ENCODE results near the gene COQ8A. TPM values are rescaled to one million over a fixed set of nuclear protein-coding genes. Genes with fewer than 3 reads are reported as not detected.

COQ8A gene
- total RNA-seq, 4 donors from 2014 or later: 73.1 to 118 (median 80.9) TPM

- Histone ChIP-seq H3K4me1 (no peaks in the 10 kb centered on the region), H3K27ac (replicated peaks in 1 of 4) (no peak overlapping the region), H3K4me3 (no peak overlapping the region), H3K9me3 (no peaks in the 10 kb centered on the region), H3K36me3 (peaks cover 21 to 68% (median 45%) of the 10 kb centered on the region in 4 donors), H3K27me3 (no peaks in the 10 kb centered on the region)
- TF ChIP-seq EP300 (IDR thresholded peaks at IDR 0.05): no peak
- TF ChIP-seq POLR2AphosphoS5 (IDR thresholded peaks at IDR 0.05): no peak
- TF ChIP-seq POLR2A (IDR thresholded peaks at IDR 0.05; ENCODE audit: low read depth): no peak
- no peak for DNase-seq (ENCODE audit: extremely low spot score)
- 87% methylated on average over 3 of the region's 3 CpGs for WGBS
- intact Hi-C loops (cut with DNase I): no loop called here
Observed at GRCh38 chr1:227032396-227032795, 92.3 kb downstream of the COQ8A start.

- no peak overlapping the region for H3K4me3 ChIP-seq
- no peak for DNase-seq (ENCODE audit: extremely low spot score)
- no peaks in the 10 kb centered on the region for H3K27me3 ChIP-seq
- intact Hi-C loops (cut with DNase I): no loop called here
- H3K4me1 ChIP-seq: no peaks in the 10 kb centered on the region
- H3K9me3 ChIP-seq: no peaks in the 10 kb centered on the region
- peaks cover 13 to 63% (median 40%) of the 10 kb centered on the region in 4 donors for H3K36me3 ChIP-seq
- H3K27ac ChIP-seq (replicated peaks in 1 of 4): no peak overlapping the region
- WGBS: 84% methylated on average over 2 of the region's 2 CpGs
- TF ChIP-seq CTCF (IDR thresholded peaks at IDR 0.05) (no peak), EP300 (IDR thresholded peaks at IDR 0.05) (no peak), POLR2A (IDR thresholded peaks at IDR 0.05; ENCODE audit: low read depth) (no peak), POLR2AphosphoS5 (IDR thresholded peaks at IDR 0.05) (no peak)
Observed at GRCh38 chr1:227033880-227034279, 93.8 kb downstream of the COQ8A start.

DNA sequence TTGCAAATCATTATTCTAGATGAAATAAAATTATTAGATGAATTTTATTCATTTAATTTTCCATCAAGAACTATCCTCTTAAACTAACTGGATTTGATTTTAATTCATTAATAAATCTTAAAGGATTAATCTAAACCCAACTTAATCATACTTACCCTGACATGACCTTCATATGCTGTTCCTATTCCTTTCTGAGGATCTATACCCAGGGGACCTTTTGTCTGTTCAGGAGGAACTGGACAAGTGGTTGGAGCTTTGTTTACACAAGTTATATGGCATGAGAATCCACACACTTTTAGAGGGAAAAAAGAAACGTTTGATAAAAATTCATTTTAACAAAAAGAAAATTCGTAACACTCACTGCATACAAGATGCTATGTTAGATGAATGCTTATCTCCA, 95.2 kb downstream of the COQ8A start:
- H3K4me1 ChIP-seq: no peaks in the 10 kb centered on the region
- H3K27ac ChIP-seq (replicated peaks in 1 of 4): no peak overlapping the region
- H3K36me3 ChIP-seq: peaks cover 8 to 61% (median 37%) of the 10 kb centered on the region in 4 donors
- intact Hi-C loops (cut with DNase I): no loop called here
- H3K4me3 ChIP-seq: no peak overlapping the region
- DNase-seq (ENCODE audit: extremely low spot score): no peak
- TF ChIP-seq EP300 (IDR thresholded peaks at IDR 0.05) (no peak), CTCF (IDR thresholded peaks at IDR 0.05) (no peak), POLR2A (IDR thresholded peaks at IDR 0.05; ENCODE audit: low read depth) (no peak), POLR2AphosphoS5 (IDR thresholded peaks at IDR 0.05) (no peak)
- 71% methylated on average over 2 of the region's 2 CpGs for WGBS
- H3K27me3 ChIP-seq: no peaks in the 10 kb centered on the region
- H3K9me3 ChIP-seq: no peaks in the 10 kb centered on the region

DNA sequence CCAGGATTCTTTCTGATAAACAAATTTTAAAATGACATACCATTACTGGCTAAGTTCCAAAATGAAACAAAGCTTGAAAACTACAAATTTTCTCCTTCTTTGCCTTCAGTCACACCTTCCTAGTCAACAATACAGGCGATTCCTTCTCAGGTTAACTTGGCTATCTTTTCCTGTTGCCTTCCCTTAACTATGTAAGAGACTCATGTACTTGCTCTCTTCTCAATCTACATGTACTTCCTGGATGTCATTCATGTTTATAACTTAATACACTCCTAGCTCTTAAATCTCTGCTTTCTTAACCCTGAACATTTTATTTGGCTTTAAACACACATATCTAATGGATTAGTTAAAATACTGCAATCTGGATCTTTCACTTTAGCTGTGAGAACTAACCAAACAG, 97.0 kb downstream of the COQ8A start:
- Histone ChIP-seq H3K4me1 (no peaks in the 10 kb centered on the region), H3K27ac (replicated peaks in 1 of 4) (no peak overlapping the region), H3K4me3 (no peak overlapping the region), H3K36me3 (peaks cover 8 to 54% (median 30%) of the 10 kb centered on the region in 4 donors), H3K9me3 (no peaks in the 10 kb centered on the region), H3K27me3 (no peaks in the 10 kb centered on the region)
- intact Hi-C loops (cut with DNase I): no loop called here
- TF ChIP-seq EP300 (IDR thresholded peaks at IDR 0.05): no peak
- TF ChIP-seq POLR2A (IDR thresholded peaks at IDR 0.05; ENCODE audit: low read depth): no peak
- DNase-seq (ENCODE audit: extremely low spot score): no peak
- WGBS: 80% methylated on average over 1 of the region's 1 CpG

Small RNAs within 50 kb of the gene (small RNA-seq; reads per million reads assigned to genes)
- 0 reads per million in 3 donors for gene AL353689.1

Other genes starting within 250 kb of the COQ8A start
- gene ITPKB, start 201.0 kb upstream of the COQ8A start, total RNA-seq: 100 to 1,000 TPM in 2 of 4 donors, 10 to 100 TPM in 2; 71.1 to 156 (median 116) TPM
- 10 to 100 TPM; 37.8 to 56.9 (median 47.1) TPM for gene PSEN2, start 69.7 kb upstream of the COQ8A start, total RNA-seq

Data from esophagus muscularis mucosa (tissue), 4 donors.